Transverse colon (tissue), 4 donors: ENCODE data around the gene KATNBL1. TPM values are rescaled to one million over a fixed set of nuclear protein-coding genes. Genes with fewer than 3 reads are reported as not detected.
"Not testable (repeated sequence)": the region's sequence is repeated elsewhere in the genome, so short reads cannot be mapped to it uniquely, and the experiment has no call there.

ENCODE experiments used
- DNase-seq: peaks from one replicate; pipeline ENCODE4 v3.0.0-alpha.2; 2019
- H3K27ac ChIP-seq, 4 donors: fragments of 200-600 bp; sonication (generic); 2 replicates each; pipeline ENCODE4 v1.5.1; 2016 to 2018; ENCODE audit warnings: inconsistent platforms in 4 of 4
- H3K27me3 ChIP-seq: fragments of 200-600 bp; sonication (generic); 2 replicates; pipeline ENCODE4 v1.5.1; 2017; ENCODE audit warnings: inconsistent platforms
- H3K36me3 ChIP-seq, 4 donors: fragments of 200-600 bp; sonication (generic); 2 replicates each; pipeline ENCODE4 v1.5.1; 2017 to 2019; ENCODE audit warnings: inconsistent platforms in 4 of 4
- H3K4me1 ChIP-seq, 4 donors: fragments of 200-600 bp; sonication (generic); 2 replicates each; pipeline ENCODE4 v1.5.1; 2017 to 2020; ENCODE audit warnings: inconsistent platforms in 4 of 4
- H3K4me3 ChIP-seq, 4 donors: fragments of 200-600 bp; sonication (generic); 1 replicate in 1 of 4; 2 replicates in 3 of 4; pipeline versions ENCODE4 v1.5.1 to v1.6.1; 2017 to 2019; ENCODE audit warnings: inconsistent platforms in 4 of 4
- H3K9me3 ChIP-seq, 2 donors: fragments of 200-600 bp; sonication (generic); 2 replicates each; pipeline ENCODE4 v1.5.1; 2017 to 2019; ENCODE audit warnings: inconsistent platforms in 2 of 2
- EP300 ChIP-seq: sonication (generic); formaldehyde crosslinking; IDR thresholded peaks from one replicate; pipeline ENCODE4 v1.6.1; 2017; ENCODE audit warnings: antibody characterized with exemption, low read depth
- POLR2A ChIP-seq: fragments of 450-650 bp; IDR thresholded peaks from one replicate; pipeline ENCODE4 v1.6.1; 2016; ENCODE audit warnings: antibody characterized with exemption, mild to moderate bottlenecking, moderate library complexity
- POLR2AphosphoS5 ChIP-seq, 3 donors: sonication (generic); formaldehyde crosslinking; IDR thresholded peaks; one replicate each; pipeline ENCODE4 v1.6.1; 2016; ENCODE audit warnings: antibody characterized with exemption in 3 of 3
- WGBS, 2 donors: methylation state at CpG; one replicate each; pipeline ENCODE4 v1.1.5; 2018; ENCODE audit warnings: low coverage in 1 of 2; 5-methylcytosine and 5-hydroxymethylcytosine counted together
- in situ Hi-C, 4 donors: fragments of 200-750 bp; cut with MboI; loops; one replicate each; pipeline versions ENCODE4 v1.15.0 to v1.15.1; 2017; ENCODE audit warnings: low sequenced_read_pairs in 3 of 4, low pct_ligation_motif_present in 1 of 4, low pct_unique_long_range_greater_than_20kb in 1 of 4
- intact Hi-C: fragments of 100-400 bp; cut with DNase I; formaldehyde crosslinking; loops from one replicate; pipeline ENCODE4 v1.15.1; 2023; ENCODE audit warnings: low total_unique reads
- total RNA-seq, 4 donors: library from RNA; depleted of rRNA; stranded (reverse); fragments of >200 nt; gene quantifications; one replicate each; pipeline ENCODE4 v1.1.0, GENCODE V29; 2016
- TF ChIP-seq, protein P1 (sequence below), 5 experiments: fragments of 200-600 bp in 3 of 5; fragments of 450-650 bp in 2 of 5; sonication (generic) in 3 of 5; IDR thresholded peaks; 1 replicate in 2 of 5; 2 replicates in 3 of 5; pipeline ENCODE4 v1.5.1; 2016 to 2017; ENCODE audit warnings: antibody characterized with exemption in 5 of 5, inconsistent platforms in 3 of 5, mild to moderate bottlenecking in 2 of 5, moderate library complexity in 1 of 5

Gene KATNBL1
- total RNA-seq, 4 donors from 2014 or later: 41.1 to 137 (median 80.3) TPM

DNA sequence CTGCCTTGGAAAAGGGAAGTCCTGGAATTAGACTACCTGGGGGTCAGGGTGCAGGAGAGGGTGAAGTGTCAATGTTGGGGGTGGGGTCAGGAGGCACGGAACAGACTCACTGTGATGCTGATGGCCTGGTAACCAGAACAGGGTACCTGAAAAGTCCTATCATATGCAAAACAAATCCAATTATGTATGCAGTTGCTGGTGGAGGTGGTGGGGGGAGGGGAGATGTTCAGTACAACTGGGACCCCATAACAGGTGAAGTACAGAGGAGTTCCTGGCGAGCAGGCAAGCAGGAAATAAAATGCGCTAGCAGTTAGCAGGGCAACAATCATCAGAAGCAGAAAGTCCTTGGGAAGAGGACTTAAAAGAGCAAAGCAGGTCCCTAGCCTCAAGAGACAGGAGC, 4.2 kb upstream of the KATNBL1 start:
- Histone ChIP-seq H3K4me3 (no peak overlapping the region), H3K9me3 (no peaks in the 10 kb centered on the region), H3K36me3 (no peaks in the 10 kb centered on the region), H3K27ac (no peak overlapping the region), H3K27me3 (no peaks in the 10 kb centered on the region), H3K4me1 (peaks cover 0 to 1% (median under 1%) of the 10 kb centered on the region in 4 donors)
- 53 to 57% methylated on average over 1 to 3 of the region's 3 CpGs for WGBS, 2 donors
- TF ChIP-seq EP300 (no peak), POLR2AphosphoS5 (IDR thresholded peaks at IDR 0.05) (no peak), POLR2A (no peak)
- TF ChIP-seq, protein P1, sequence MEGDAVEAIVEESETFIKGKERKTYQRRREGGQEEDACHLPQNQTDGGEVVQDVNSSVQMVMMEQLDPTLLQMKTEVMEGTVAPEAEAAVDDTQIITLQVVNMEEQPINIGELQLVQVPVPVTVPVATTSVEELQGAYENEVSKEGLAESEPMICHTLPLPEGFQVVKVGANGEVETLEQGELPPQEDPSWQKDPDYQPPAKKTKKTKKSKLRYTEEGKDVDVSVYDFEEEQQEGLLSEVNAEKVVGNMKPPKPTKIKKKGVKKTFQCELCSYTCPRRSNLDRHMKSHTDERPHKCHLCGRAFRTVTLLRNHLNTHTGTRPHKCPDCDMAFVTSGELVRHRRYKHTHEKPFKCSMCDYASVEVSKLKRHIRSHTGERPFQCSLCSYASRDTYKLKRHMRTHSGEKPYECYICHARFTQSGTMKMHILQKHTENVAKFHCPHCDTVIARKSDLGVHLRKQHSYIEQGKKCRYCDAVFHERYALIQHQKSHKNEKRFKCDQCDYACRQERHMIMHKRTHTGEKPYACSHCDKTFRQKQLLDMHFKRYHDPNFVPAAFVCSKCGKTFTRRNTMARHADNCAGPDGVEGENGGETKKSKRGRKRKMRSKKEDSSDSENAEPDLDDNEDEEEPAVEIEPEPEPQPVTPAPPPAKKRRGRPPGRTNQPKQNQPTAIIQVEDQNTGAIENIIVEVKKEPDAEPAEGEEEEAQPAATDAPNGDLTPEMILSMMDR (IDR thresholded peaks at IDR 0.05): no peak
- DNase-seq: no peak
- intact Hi-C loops (loop anchor here (5.0 kb wide), 1 partner anchor 152 kb away; no protein-coding TSS in a partner anchor), in situ Hi-C loops (loop anchor here in 3 of 4 donors (10.0 to 25.0 kb wide), 2 partner anchors 149 to 152 kb away; no protein-coding TSS in a partner anchor)

DNA sequence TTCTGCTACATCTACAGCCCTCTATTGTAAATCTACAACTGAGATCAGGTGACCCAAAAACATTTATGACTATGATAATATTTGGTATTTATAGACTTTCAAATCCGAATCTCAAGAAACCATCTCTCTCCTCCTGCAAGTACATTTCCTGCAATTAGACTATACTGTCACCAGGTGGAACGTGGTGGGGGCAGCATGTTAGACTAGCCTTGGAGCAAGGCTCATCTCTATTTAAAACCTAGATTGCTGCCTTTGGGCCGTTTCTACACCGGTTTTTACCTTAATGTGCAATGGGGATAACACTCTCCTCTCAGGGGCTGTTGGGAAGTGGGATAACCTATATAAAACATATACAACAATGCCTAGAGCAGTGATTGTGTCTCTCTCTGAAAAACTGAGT, 3.8 kb upstream of the KATNBL1 start:
- intact Hi-C loops (loop anchor here (5.0 kb wide), 1 partner anchor 151 kb away; no protein-coding TSS in a partner anchor), in situ Hi-C loops (loop anchor here in 3 of 4 donors (10.0 to 25.0 kb wide), 2 partner anchors 149 to 151 kb away; no protein-coding TSS in a partner anchor)
- WGBS, 2 donors: 34 to 49% methylated on average over 2 to 4 of the region's 4 CpGs
- DNase-seq: no peak
- Histone ChIP-seq H3K9me3 (no peaks in the 10 kb centered on the region), H3K4me1 (peaks cover 0 to 6% (median 4%) of the 10 kb centered on the region in 4 donors), H3K27ac (no peak overlapping the region), H3K4me3 (no peak overlapping the region), H3K27me3 (no peaks in the 10 kb centered on the region), H3K36me3 (no peaks in the 10 kb centered on the region)
- TF ChIP-seq POLR2AphosphoS5 (IDR thresholded peaks at IDR 0.05) (no peak), EP300 (no peak), POLR2A (no peak)
- TF ChIP-seq, protein P1 (IDR thresholded peaks at IDR 0.05): no peak

DNA sequence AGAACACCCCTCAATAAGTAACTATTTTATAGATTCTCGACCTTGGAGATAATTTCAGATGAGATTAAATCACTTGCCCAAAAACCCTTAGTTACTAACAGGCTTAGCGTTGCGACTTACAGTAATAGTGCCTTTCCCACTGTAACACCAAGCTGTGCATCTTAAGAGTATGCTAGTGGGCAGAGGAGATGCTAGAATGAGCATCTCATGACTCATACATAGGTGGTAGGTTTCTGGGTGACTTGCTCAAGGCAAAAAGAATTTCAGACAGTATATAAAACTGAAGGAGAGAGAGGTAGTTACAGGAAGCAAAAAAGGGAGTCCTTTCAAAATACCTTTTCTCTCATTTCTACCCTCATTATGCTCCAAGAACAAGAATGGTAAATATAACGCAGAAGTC, 3.9 kb downstream of the KATNBL1 start:
- intact Hi-C loops: no loop called here
- Histone ChIP-seq H3K9me3 (no peaks in the 10 kb centered on the region), H3K27ac (no peak overlapping the region), H3K27me3 (no peaks in the 10 kb centered on the region), H3K4me3 (no peak overlapping the region), H3K4me1 (peaks cover 0 to 18% (median 8%) of the 10 kb centered on the region in 4 donors), H3K36me3 (no peaks in the 10 kb centered on the region)
- WGBS, 2 donors: 80 to 86% methylated on average over 4 of the region's 4 CpGs
- no peak for DNase-seq
- TF ChIP-seq EP300 (no peak), POLR2AphosphoS5 (IDR thresholded peaks at IDR 0.05) (no peak), POLR2A (no peak)
- TF ChIP-seq, protein P1 (IDR thresholded peaks at IDR 0.05): no peak
- in situ Hi-C loops: loop anchor here in 1 of 4 donors (25.0 kb wide), 1 partner anchor 144 kb away; no protein-coding TSS in a partner anchor

DNA sequence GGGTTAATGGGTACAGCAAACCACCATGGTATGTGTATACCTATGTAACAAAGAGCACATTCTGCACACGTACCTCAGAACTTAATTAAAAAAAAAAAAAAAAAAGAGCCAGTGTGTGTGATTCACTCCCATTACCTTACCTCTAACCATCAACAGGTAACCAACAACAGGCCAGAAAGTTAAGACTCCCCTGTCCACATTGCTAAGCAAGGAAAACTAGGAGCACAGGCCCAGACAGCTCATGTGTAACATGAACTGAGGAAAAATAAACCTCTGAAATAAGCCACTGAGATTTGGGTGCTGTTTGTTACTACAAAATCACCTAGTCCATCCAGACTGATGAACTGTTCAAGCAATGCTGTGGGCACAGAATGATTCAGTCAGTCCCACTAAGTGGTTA, 6.0 kb downstream of the KATNBL1 start:
- H3K4me3 ChIP-seq: no peak overlapping the region
- intact Hi-C loops: no loop called here
- H3K4me1 ChIP-seq: peaks cover 0 to 15% (median 7%) of the 10 kb centered on the region in 4 donors
- no peak for TF ChIP-seq POLR2A
- H3K36me3 ChIP-seq: no peaks in the 10 kb centered on the region
- 96 to 100% methylated on average over 1 of the region's 1 CpG for WGBS, 2 donors
- no peaks in the 10 kb centered on the region for H3K27me3 ChIP-seq
- no peaks in the 10 kb centered on the region for H3K9me3 ChIP-seq
- DNase-seq: no peak
- in situ Hi-C loops: loop anchor here in 1 of 4 donors (25.0 kb wide), 1 partner anchor 142 kb away; no protein-coding TSS in a partner anchor
- H3K27ac ChIP-seq: no peak overlapping the region

DNA sequence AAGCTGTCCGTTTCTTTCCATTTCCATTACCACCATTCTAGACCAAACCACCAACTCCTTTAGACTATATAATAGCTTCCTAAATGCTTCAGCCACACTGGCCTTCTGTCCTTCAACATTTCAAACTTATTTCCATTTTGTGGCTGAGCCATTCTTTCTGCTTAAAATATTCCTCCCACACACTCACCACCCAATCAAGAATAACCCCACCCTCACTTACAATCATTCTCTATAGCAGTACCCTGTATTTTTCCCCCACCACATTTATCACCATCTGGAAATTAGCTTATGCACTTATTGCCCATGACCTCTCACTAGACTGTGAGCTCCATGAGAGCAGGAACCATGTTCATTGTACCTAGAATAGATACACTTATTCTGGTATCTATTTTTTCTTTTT, 6.6 kb downstream of the KATNBL1 start:
- 88 to 100% methylated on average over 1 of the region's 1 CpG for WGBS, 2 donors
- Histone ChIP-seq H3K27ac (no peak overlapping the region), H3K9me3 (no peaks in the 10 kb centered on the region), H3K4me1 (peaks cover 0 to 9% (median under 1%) of the 10 kb centered on the region in 4 donors), H3K27me3 (no peaks in the 10 kb centered on the region), H3K4me3 (no peak overlapping the region), H3K36me3 (no peaks in the 10 kb centered on the region)
- in situ Hi-C loops (loop anchor here in 1 of 4 donors (25.0 kb wide), 1 partner anchor 141 kb away; no protein-coding TSS in a partner anchor), intact Hi-C loops (no loop called here)
- TF ChIP-seq, protein P1 (IDR thresholded peaks at IDR 0.05): no peak
- TF ChIP-seq POLR2A (no peak), POLR2AphosphoS5 (IDR thresholded peaks at IDR 0.05) (no peak), EP300 (no peak)
- no peak for DNase-seq

DNA sequence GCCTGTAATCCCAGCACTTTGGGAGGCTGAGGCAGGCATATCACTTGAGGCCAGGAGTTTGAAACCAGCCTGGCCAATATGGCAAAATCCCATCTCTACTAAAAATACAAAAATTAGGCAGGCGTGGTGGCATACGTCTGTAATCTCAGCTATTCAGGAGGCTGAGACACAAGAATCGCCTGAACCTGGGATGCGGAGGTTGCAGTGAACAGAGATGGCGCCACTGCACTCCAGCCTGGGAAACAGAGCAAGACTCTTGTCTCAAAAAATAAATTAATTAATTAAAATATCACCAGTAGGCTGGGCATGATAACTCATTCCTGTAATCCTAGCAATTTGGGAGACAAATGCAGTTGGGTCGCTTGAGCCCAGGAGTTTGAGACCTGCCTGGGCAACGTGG, 16.6 kb downstream of the KATNBL1 start:
- H3K36me3 ChIP-seq, H3K9me3 ChIP-seq, in situ Hi-C loops, DNase-seq, H3K27ac ChIP-seq, H3K27me3 ChIP-seq, intact Hi-C loops, H3K4me1 ChIP-seq, H3K4me3 ChIP-seq: not testable (repeated sequence)
- WGBS, 2 donors: 86 to 88% methylated on average over 5 to 7 of the region's 7 CpGs
